T-helper 22 cell (primary cell): ENCODE results near the gene CHST13.

Experiments used
- DNase-seq: peaks from one replicate; pipeline ENCODE4 v3.0.0-alpha.2; 2020; ENCODE audit warnings: low read depth

CHST13 gene

GRCh38 chr3:126488185-126488584 lies 35.8 kb upstream of the CHST13 start:
- DNase-seq, result no peak

GRCh38 chr3:126488886-126489569 lies 34.9 kb upstream of the CHST13 start:
- no peak for DNase-seq

- no peak for DNase-seq
Observed at GRCh38 chr3:126490619-126491018, 33.3 kb upstream of the CHST13 start.

- DNase-seq, result no peak
Observed at GRCh38 chr3:126491221-126492013, 32.5 kb upstream of the CHST13 start.

- no peak for DNase-seq
Observed at GRCh38 chr3:126493051-126493450, 30.9 kb upstream of the CHST13 start.

- no peak for DNase-seq
Observed at GRCh38 chr3:126493739-126494138, 30.2 kb upstream of the CHST13 start.

GRCh38 chr3:126494204-126494969 lies 29.6 kb upstream of the CHST13 start:
- DNase-seq, result no peak

GRCh38 chr3:126494970-126495230 lies 29.1 kb upstream of the CHST13 start:
- DNase-seq, result no peak

- DNase-seq, result no peak
Observed at GRCh38 chr3:126495786-126496185, 28.2 kb upstream of the CHST13 start.

GRCh38 chr3:126496894-126497850 lies 26.8 kb upstream of the CHST13 start:
- DNase-seq, result no peak

- DNase-seq, result no peak
Observed at GRCh38 chr3:126497956-126498355, 26.0 kb upstream of the CHST13 start.

- no peak for DNase-seq
Observed at GRCh38 chr3:126498461-126498860, 25.5 kb upstream of the CHST13 start.

GRCh38 chr3:126498929-126499328 lies 25.0 kb upstream of the CHST13 start:
- DNase-seq, result no peak

GRCh38 chr3:126499401-126499800 lies 24.6 kb upstream of the CHST13 start:
- DNase-seq, result no peak

GRCh38 chr3:126500016-126500415 lies 23.9 kb upstream of the CHST13 start:
- no peak for DNase-seq

- no peak for DNase-seq
Observed at GRCh38 chr3:126501054-126501453, 22.9 kb upstream of the CHST13 start.

- DNase-seq, result no peak
Observed at GRCh38 chr3:126501736-126502135, 22.2 kb upstream of the CHST13 start.

- no peak for DNase-seq
Observed at GRCh38 chr3:126502656-126503055, 21.3 kb upstream of the CHST13 start.

- no peak for DNase-seq
Observed at GRCh38 chr3:126503701-126504100, 20.3 kb upstream of the CHST13 start.

- DNase-seq, result no peak
Observed at GRCh38 chr3:126507886-126508285, 16.1 kb upstream of the CHST13 start.

- no peak for DNase-seq
Observed at GRCh38 chr3:126508564-126508964, 15.4 kb upstream of the CHST13 start.
